ENCODE data around the gene SPC25.

The SPC25 gene

DNA sequence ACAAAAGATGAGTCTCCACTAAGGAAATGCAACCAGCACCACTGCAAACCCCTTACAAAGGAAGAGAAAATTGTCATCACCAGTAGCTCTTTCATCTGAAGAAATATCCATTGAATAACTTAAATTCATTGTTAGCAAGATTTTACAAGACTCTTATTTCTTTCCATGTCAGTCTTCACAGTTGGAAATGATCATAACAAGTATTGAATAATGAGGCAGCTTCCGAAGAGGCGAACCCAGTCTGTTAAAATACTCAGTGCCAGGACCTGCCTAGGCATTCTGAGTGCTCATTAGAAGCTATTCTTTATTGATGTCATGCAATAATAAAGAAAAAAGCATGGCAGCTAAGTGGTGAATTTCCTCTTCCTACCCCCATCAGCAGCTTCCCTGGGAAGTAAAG lies 54.3 kb downstream of the SPC25 start:
- no peak for DNase-seq

GRCh38 chr2:168831662-168832061 lies 58.6 kb downstream of the SPC25 start:
- DNase-seq: no peak

DNA sequence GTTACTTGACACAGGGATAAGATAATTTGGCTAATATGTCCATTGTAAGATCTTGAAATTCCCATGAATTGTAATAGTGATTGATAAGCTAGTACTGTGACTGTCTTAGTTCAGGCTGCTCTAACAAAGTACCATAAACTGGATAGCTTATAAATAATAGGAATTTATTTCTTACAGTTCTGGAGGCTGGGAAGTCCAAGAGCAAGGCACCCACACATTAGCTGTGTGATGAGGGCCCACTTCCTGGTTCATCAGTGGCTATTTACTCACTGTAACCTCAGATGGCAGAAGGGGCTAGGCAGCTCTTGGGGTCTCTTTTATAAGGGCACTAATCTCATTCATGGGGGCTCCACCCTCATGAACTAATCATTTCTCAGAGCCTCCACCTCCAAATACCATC lies 59.3 kb downstream of the SPC25 start:
- no peak for DNase-seq

DNA sequence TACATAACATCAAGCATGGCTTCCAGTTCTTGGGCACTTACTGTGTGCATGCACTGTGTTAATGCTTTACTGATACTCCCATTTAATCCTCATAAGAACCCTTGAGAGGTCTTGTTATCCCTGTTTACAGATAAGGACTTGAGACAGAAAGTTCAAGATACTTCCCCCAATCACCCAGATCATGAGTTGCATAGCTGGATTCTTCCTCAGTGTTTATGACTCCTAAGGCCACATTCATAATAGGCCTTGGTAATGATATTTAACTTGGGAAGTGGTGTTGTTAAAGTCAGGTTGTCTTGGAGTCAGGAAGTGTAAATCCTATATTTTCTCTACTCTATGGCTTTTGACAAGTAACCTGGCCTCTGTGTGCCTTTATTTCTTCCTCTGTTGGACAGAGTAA lies 65.1 kb downstream of the SPC25 start:
- DNase-seq: no peak

DNA sequence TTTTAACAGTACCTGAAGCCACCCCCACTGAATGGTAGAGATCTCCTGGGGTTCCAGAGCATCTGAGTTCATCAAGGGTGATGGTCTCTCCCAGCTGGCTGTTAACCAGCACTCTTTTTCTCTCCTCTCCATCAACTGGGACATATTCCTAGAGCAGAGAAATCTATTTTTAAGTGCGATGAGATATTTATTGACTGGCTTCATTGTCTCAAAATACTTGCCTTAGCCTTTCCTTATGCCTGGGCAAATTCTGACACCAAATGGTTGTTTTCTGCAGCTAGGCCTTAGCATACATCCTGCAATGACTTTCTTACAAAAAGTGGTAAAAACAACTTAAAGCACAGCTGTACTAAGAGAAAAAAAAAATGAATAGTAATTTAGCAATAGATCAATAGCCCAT lies 68.2 kb downstream of the SPC25 start:
- DNase-seq: no peak

DNA sequence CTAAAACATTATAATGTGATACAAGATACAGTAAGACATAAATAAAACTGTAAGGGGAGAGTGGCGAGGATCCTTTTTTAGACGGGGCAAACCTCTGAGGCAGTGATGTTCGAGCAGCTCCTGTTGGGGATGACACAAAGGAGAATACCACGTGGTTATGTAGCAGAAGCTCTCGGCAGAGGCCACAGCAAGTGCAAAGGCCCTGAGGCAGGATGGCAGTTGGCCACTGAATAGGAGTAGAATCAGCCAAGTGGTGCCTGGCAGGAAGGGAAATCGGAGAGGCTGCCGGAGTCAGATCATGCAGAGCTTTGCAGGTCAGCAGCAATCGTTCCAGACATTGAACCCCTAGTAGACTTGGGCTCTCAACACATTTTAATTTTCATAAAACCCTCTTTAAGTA lies 68.7 kb downstream of the SPC25 start:
- DNase-seq: no peak
